Esophagus mucosa (tissue), 1 donor: ENCODE data around the gene PCDHA12. TPM values are rescaled to one million over a fixed set of nuclear protein-coding genes. Genes with fewer than 3 reads are reported as not detected.
A peak's percentile ranks its signal among the peaks of the same experiment; 100 is the strongest.
"Not testable (repeated sequence)": the region's sequence is repeated elsewhere in the genome, so short reads cannot be mapped to it uniquely, and the experiment has no call there.

Source experiments
- ATAC-seq: fragments of 200-7000 bp; cut with Tn5 transposase; one replicate; pipeline ENCODE4 v1.9.1; 2020
- total RNA-seq: library from RNA; stranded (reverse); gene quantifications from one replicate; pipeline ENCODE4 v1.2.4, GENCODE V29; 2023
- donor health status: DM: yes; HTN: yes; CAD: no.

Gene PCDHA12
- total RNA-seq, 1 donor from 2014 or later, result not detected

DNA sequence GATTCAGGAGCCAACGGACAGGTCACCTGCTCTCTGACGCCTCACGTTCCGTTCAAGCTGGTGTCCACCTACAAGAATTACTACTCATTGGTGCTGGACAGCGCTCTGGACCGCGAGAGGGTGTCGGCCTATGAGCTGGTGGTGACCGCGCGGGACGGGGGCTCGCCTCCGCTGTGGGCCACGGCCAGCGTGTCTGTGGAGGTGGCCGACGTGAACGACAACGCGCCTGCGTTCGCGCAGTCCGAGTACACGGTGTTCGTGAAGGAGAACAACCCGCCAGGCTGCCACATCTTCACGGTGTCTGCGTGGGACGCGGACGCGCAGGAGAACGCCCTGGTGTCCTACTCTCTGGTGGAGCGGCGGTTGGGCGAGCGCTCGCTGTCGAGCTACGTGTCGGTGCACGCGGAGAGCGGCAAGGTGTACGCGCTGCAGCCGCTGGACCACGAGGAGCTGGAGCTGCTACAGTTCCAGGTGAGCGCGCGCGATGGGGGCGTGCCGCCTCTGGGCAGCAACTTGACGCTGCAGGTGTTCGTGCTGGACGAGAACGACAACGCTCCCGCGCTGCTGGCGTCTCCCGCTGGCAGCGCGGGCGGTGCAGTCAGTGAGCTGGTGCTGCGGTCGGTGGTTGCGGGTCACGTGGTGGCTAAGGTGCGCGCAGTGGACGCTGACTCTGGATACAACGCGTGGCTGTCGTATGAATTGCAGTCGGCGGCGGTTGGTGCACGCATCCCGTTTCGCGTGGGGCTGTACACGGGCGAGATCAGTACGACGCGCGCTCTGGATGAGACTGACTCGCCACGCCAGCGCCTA lies 17.7 kb upstream of the PCDHA12 start:
- ATAC-seq, result no peak

- ATAC-seq, result no peak
Observed at GRCh38 chr5:140857987-140858240, 17.2 kb upstream of the PCDHA12 start.

DNA sequence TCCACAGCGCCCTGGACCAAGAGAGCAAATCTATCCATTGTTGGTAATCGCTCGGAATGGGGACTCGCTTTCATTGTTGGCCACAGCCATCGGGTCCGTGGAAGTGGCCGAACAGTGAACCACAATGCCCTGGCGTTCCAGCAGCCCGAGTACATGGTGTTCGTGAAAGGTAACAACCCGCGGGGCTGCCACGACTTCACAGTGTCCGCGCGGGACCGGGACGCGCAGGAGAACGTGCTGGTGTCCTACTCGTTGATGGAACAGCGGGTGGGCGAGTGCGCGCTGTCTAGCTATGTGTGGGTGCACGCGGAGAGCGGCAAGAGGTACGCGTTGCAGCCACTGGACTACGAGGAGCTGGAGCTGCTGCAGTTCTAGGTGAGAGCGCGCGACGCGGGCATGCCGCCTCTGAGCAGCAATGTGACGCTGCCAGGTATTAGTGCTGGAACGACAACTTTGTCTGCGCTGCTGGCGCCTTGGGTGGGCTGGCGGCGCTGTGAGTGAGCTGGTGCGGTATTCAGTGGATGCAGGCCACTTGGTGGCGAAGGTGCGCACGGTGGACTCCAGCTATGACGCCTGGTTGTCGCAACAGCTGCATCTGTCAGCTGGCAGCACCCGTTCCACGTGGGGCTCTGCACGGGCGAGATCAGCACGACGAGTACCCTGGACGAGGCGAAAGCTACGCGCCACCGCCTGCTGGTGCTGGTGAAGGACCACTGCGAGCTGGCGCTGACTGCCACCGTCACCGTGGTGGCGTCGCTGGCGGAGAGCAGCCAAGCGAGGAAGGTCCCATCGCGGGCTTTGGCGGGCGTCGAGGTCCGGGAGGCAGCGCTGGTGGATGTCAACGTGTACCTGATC lies 12.4 kb upstream of the PCDHA12 start:
- ATAC-seq, result no peak

GRCh38 chr5:140868721-140869554 lies 6.2 kb upstream of the PCDHA12 start, which contains the start of gene PCDHA11:
Gene PCDHA11 (plus strand): TSS chr5:140868957. CDS start chr5:140869104, 147 bp downstream.
- ATAC-seq, result no peak

- ATAC-seq, result no peak
Observed at GRCh38 chr5:140869555-140869886, 5.6 kb upstream of the PCDHA12 start.

DNA sequence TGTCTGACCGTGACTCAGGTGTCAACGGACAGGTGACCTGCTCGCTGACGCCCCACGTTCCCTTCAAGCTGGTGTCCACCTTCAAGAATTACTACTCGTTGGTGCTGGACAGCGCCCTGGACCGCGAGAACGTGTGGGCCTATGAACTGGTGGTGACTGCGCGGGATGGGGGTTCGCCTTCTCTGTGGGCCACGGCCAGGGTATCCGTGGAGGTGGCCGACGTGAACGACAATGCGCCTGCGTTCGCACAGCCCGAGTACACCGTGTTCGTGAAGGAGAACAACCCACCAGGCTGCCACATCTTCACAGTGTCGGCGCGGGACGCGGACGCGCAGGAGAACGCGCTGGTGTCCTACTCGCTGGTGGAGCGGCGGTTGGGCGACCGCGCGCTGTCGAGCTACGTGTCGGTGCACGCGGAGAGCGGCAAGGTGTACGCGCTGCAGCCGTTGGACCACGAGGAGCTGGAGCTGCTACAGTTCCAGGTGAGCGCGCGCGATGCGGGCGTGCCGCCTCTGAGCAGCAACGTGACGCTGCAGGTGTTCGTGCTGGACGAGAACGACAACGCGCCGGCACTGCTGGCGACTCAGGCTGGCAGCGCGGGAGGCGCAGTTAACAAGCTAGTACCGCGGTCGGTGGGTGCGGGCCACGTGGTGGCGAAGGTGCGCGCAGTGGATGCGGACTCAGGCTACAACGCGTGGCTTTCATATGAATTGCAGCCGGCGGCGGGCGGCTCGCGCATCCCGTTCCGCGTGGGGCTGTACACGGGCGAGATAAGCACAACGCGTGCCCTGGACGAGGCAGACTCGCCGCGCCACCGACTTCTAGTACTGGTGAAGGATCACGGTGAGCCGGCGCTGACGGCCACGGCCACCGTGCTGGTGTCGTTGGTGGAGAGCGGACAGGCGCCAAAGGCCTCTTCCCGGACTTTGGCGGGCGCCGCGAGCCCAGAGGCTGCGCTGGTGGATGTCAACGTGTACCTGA lies 4.6 kb upstream of the PCDHA12 start:
- ATAC-seq, result no peak

- not testable (repeated sequence) for ATAC-seq
Observed at GRCh38 chr5:140876541-140877261, 1.6 kb downstream of the PCDHA12 start.

DNA sequence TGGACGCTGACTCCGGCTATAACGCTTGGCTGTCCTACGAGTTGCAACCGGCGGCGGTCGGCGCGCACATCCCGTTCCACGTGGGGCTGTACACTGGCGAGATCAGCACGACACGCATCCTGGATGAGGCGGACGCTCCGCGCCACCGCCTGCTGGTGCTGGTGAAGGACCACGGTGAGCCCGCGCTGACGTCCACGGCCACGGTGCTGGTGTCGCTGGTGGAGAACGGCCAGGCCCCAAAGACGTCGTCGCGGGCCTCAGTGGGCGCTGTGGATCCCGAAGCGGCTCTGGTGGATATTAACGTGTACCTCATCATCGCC lies 2.1 kb downstream of the PCDHA12 start:
- no peak for ATAC-seq

DNA sequence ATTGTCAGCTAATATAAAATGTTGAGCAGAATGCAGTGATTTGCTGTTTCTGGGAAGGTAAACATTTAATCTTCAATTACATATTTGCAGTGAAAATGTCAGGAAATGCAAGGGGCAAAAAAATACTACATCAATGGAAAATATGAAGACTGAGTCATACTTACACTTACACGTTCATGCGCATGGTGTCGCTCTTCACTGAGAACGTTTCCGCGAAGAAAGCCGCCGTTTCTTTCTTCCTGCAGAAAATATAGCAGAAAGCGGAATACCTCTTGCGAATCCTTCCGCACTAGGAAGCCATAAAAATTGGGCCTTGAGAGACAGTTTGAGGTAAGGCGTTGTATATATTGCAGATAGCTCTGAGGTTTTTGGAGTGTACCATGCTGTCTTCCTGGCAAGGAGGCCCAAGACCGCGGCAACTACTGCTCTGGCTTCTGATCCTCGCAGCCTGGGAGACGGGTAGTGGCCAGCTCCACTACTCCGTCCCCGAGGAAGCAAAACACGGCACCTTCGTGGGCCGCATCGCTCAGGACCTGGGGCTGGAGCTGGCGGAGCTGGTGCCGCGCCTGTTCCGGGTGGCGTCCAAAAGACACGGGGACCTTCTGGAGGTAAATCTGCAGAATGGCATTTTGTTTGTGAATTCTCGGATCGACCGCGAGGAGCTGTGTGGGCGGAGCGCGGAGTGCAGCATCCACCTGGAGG lies 6.9 kb downstream of the PCDHA12 start, which contains the start of gene PCDHA13:
TSS of gene PCDHA13 (plus strand) at position 236 of the 702 bp plus-strand sequence. CDS start at position 381, 145 bp downstream.
- no peak for ATAC-seq

DNA sequence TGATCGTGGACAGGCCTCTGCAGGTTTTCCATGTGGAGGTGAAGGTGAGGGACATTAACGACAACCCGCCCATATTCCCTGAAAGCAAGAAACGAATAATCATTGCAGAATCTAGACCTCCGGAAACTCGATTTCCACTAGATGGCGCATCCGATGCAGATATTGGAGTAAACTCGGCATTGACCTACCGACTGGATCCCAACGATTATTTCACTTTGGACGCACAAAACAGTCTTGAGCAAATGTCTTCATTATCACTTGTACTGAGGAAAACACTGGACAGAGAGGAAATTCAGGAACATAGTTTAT lies 7.4 kb downstream of the PCDHA12 start:
- no peak for ATAC-seq

- no peak for ATAC-seq
Observed at GRCh38 chr5:140883373-140883772, 8.3 kb downstream of the PCDHA12 start.

DNA sequence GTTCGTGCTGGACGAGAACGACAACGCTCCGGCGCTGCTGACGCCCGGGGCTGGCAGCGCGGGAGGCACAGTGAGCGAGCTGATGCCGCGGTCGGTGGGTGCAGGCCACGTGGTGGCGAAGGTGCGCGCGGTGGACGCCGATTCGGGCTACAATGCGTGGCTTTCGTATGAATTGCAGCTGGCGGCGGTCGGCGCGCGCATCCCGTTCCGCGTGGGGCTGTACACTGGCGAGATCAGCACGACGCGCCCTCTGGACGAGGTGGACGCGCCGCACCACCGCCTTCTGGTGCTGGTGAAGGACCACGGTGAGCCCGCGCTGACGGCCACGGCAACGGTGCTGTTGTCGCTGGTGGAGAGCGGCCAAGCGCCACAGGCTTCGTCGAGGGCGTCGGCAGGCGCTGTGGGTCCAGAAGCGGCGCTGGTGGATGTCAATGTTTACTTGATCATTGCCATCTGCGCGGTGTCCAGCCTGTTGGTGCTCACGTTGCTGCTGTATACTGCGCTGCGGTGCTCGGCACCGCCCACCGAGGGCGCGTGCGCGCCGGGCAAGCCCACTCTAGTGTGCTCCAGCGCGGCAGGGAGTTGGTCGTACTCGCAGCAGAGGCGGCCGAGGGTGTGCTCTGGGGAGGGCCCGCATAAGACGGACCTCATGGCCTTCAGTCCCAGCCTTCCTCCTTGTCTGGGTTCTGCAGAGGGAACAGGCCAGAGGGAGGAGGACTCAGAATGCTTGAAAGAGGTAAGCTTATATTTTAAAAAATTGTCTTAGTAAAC lies 9.0 kb downstream of the PCDHA12 start:
- no peak for ATAC-seq

- ATAC-seq, result no peak
Observed at GRCh38 chr5:140916325-140916724, 41.2 kb downstream of the PCDHA12 start.

- no peak for ATAC-seq
Observed at GRCh38 chr5:140923601-140924000, 48.5 kb downstream of the PCDHA12 start.

GRCh38 chr5:140925806-140926442 lies 50.8 kb downstream of the PCDHA12 start, which contains the start of gene PCDHAC1:
Gene PCDHAC1 (plus strand): TSS chr5:140926299. CDS start chr5:140926893, 594 bp downstream.
- ATAC-seq, result no peak

DNA sequence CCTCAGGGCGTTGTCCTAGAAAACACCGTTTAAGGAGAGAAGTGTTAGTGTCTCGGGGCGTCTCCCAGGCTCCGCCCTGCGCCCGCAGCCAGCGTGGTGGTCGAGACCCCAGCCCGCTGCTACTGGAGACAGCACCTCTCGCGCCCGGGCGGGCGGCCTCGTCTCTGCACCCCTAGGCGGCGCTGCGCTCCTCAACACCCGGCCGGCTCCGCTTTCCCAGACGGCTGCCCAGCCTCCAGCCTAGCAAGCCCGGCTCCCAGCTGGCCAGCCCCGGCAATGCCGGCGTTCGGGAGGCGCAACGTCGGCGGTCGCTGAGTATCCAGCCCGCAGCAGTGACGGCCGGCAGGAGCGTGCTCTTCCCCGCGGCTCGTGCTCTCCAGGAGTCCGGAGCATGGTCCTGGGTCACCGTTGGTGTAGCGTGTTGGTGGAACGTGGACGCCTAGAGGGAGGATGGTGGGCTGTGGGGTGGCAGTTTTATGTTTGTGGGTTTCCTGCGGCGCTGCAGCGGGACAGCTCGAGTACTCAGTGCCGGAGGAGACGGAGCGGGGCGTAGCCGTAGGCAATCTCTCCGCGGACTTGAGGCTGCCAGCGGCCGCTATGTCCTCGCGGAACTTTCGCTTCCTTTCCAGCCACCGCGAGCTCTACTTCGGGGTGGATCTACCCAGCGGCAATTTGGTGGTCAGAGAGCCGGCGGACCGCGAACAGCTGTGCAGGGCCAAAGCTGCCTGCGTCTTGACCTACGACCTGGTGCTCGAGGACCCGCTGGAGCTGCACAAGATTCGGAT lies 51.5 kb downstream of the PCDHA12 start:
- peak; percentile 55 for ATAC-seq

- no peak for ATAC-seq
Observed at GRCh38 chr5:140927228-140927573, 52.1 kb downstream of the PCDHA12 start.
